HCT116 (cell line): ENCODE data around the gene FAM193B. TPM values are rescaled to one million over a fixed set of nuclear protein-coding genes. Genes with fewer than 3 reads are reported as not detected.
A peak's percentile ranks its signal among the peaks of the same experiment; 100 is the strongest.

Source experiments
- ATAC-seq: fragments of 200-7000 bp; cut with Tn5 transposase; 2 replicates; pipeline ENCODE4 v1.9.1; 2020; ENCODE audit warnings: mild to moderate bottlenecking, moderate library complexity
- BruUV-seq: library from RNA; stranded (reverse); fragments of 400-500 nt; replicated peaks from 2 replicates; lab custom pipeline; 2021; lab: Mats Ljungman, UMichigan
- CTCF ChIA-PET: fragments of 300-600 bp; sonication (Branson Sonifier 250); formaldehyde crosslinking; loops from one replicate; lab custom pipeline; 2021; ENCODE audit warnings: antibody characterized with exemption; lab: Charles Lee
- POLR2A ChIA-PET: fragments of 300-600, 350-600 bp; sonication (Branson Sonifier 250); formaldehyde crosslinking; loops from one replicate; lab custom pipeline; 2021; ENCODE audit warnings: antibody characterized with exemption; lab: Charles Lee
- RAD21 ChIA-PET, 2 experiments: fragments of 300-600 bp; sonication (Branson Sonifier 250); formaldehyde crosslinking; loops; one replicate each; lab custom pipeline; 2023; ENCODE audit warnings: low total read pairs in 2 of 2; ENCODE audit not compliant: uncharacterized antibody in 2 of 2, unreplicated experiment in 2 of 2, low non-redundant PET in 1 of 2; lab: Charles Lee
- DNase-seq: peaks from one replicate; pipeline ENCODE4 v3.0.0-alpha.2; 2010; ENCODE audit warnings: low read depth, low spot score
- H2AFZ ChIP-seq: fragments of 200-600 bp; shearing (Covaris generic), sonication (generic); 2 replicates; pipeline ENCODE4 v1.6.1; 2017; ENCODE audit warnings: low read depth, mixed run types, mixed read lengths, antibody characterized with exemption, low read length; ENCODE audit not compliant: poor library complexity, severe bottlenecking
- H3K27ac ChIP-seq: 2 replicates; pipeline ENCODE4 v1.5.1; 2012; ENCODE audit warnings: low read depth, low read length
- H3K27me3 ChIP-seq: fragments of 200-600 bp; sonication (generic); 2 replicates; pipeline ENCODE4 v1.6.1; 2016; ENCODE audit warnings: mixed run types, low read length, mixed read lengths; ENCODE audit not compliant: insufficient read depth
- H3K36me3 ChIP-seq, 2 experiments: fragments of 200-500 bp in 1 of 2; fragments of 200-600 bp in 1 of 2; sonication (Bioruptor generic) in 1 of 2; sonication (generic) in 1 of 2; 2 replicates each; pipeline versions ENCODE4 v1.5.1 to v1.6.1; 2014 to 2016; ENCODE audit warnings: low read length in 2 of 2, inconsistent platforms in 1 of 2, mixed read lengths in 1 of 2, mixed run types in 1 of 2; ENCODE audit not compliant: insufficient read depth in 2 of 2, control insufficient read depth in 1 of 2
- H3K4me1 ChIP-seq, 2 experiments: fragments of 200-600 bp in 1 of 2; sonication (generic) in 1 of 2; 2 replicates each; pipeline versions ENCODE4 v1.5.1 to v1.6.1; 2012 to 2017; ENCODE audit warnings: low read length in 2 of 2, inconsistent platforms in 1 of 2, mild to moderate bottlenecking in 1 of 2, mixed read lengths in 1 of 2, mixed run types in 1 of 2, moderate library complexity in 1 of 2; ENCODE audit not compliant: insufficient read depth in 2 of 2, control insufficient read depth in 1 of 2
- H3K4me2 ChIP-seq: fragments of 200-600 bp; sonication (generic); 2 replicates; pipeline ENCODE4 v1.6.1; 2017; ENCODE audit warnings: mixed run types, low read length, mixed read lengths
- H3K4me3 ChIP-seq, 2 experiments: fragments of 200-600 bp in 1 of 2; sonication (generic) in 1 of 2; replicated peaks in 1 of 2; 2 replicates each; pipeline ENCODE4 v1.5.1; 2011 to 2016; ENCODE audit warnings: low read length in 2 of 2, control low read depth in 1 of 2, low read depth in 1 of 2, mild to moderate bottlenecking in 1 of 2, mixed read lengths in 1 of 2, mixed run types in 1 of 2
- H3K79me2 ChIP-seq: fragments of 200-600 bp; sonication (generic); 2 replicates; pipeline ENCODE4 v1.6.1; 2017; ENCODE audit warnings: mild to moderate bottlenecking, mixed run types, low read length, moderate library complexity, mixed read lengths; ENCODE audit not compliant: insufficient read depth
- H3K9ac ChIP-seq: fragments of 200-600 bp; sonication (generic); 2 replicates; pipeline ENCODE4 v1.6.1; 2016; ENCODE audit warnings: low read length, mixed read lengths
- H3K9me2 ChIP-seq: fragments of 200-600 bp; sonication (generic), shearing (Covaris generic); 2 replicates; pipeline ENCODE4 v1.6.1; 2017; ENCODE audit warnings: mixed run types, mild to moderate bottlenecking, moderate library complexity; ENCODE audit not compliant: insufficient read depth
- H3K9me3 ChIP-seq, 2 experiments: fragments of 200-500 bp in 1 of 2; fragments of 200-600 bp in 1 of 2; sonication (Bioruptor generic) in 1 of 2; sonication (generic) in 1 of 2; 2 replicates each; pipeline ENCODE4 v1.6.1; 2014 to 2017; ENCODE audit warnings: low read length in 2 of 2, mixed read lengths in 2 of 2, inconsistent platforms in 1 of 2, low read depth in 1 of 2, mild to moderate bottlenecking in 1 of 2, mixed run types in 1 of 2, moderate library complexity in 1 of 2; ENCODE audit not compliant: control insufficient read depth in 1 of 2, insufficient read depth in 1 of 2
- H4K20me1 ChIP-seq: fragments of 200-600 bp; sonication (generic), shearing (Covaris generic); 2 replicates; pipeline ENCODE4 v1.6.1; 2017; ENCODE audit warnings: mixed run types, mild to moderate bottlenecking, moderate library complexity; ENCODE audit not compliant: insufficient read depth
- CEBPB ChIP-seq: IDR thresholded peaks from 2 replicates; pipeline ENCODE4 v1.6.1; 2012; ENCODE audit warnings: low read depth
- POLR2AphosphoS5 ChIP-seq: IDR thresholded peaks from 2 replicates; pipeline ENCODE4 v1.6.1; 2011; ENCODE audit warnings: mild to moderate bottlenecking, low read depth, low read length, moderate library complexity
- intact Hi-C: fragments of 100-400 bp; cut with micrococcal nuclease; formaldehyde crosslinking; loops from 2 replicates; pipeline ENCODE4 v1.10.0; 2022
- total RNA-seq: library from RNA; stranded (reverse); gene quantifications from one replicate; pipeline ENCODE4 v1.2.1, GENCODE V29; 2021; ENCODE audit not compliant: unreplicated experiment
- TF ChIP-seq, protein P1 (sequence below), 3 experiments: fragments of 200-600 bp in 1 of 3; sonication (generic) in 1 of 3; IDR thresholded peaks in 2 of 3; conservative IDR thresholded peaks in 1 of 3; 2 replicates each; pipeline ENCODE4 v1.5.1; 2012 to 2017; ENCODE audit warnings: low read depth in 2 of 3, low read length in 2 of 3, antibody characterized with exemption in 1 of 3, borderline replicate concordance in 1 of 3, control low read depth in 1 of 3, mild to moderate bottlenecking in 1 of 3, mixed read lengths in 1 of 3, mixed run types in 1 of 3, moderate library complexity in 1 of 3; ENCODE audit not compliant: insufficient read depth in 1 of 3

The FAM193B gene
- total RNA-seq, 1 experiment from 2014 or later, result 54.0 TPM

DNA sequence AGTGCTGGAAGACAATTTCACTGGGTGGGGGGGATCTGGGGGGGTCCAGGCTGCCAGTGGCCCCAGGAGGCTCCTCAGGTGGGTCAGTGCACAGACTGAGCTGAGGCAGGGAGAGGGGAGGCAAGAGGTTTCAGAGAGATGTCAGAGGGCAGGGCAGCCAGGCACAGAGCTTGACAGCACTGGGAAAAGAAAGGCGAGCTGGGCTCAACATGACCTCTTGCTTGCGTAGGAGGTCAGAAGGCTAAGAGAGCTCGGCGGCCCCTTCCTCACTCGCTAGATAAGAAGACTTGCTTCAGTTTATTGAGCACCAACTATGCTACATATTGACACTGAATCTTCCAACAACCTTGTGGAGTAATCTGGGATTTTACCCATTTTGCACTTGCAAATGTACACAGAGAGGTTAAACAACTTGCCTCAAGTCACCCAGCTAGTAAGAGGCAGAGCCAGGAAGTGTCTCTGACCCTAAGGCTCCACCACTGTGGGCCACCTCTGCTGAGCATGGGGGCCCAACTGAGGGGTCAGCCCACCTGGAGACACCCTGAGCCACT is 60.5 kb downstream of the FAM193B start:
- ChIA-PET POLR2A (interaction anchor here (1.3 to 6.4 kb wide), 3 partner anchors 15 to 46 kb away, joined by 3 to 54 read pairs (median 7); no protein-coding TSS in a partner anchor), CTCF (interaction anchor here (1.2 to 4.1 kb wide), 5 partner anchors 18 to 184 kb away, joined by 3 to 28 read pairs (median 4); no protein-coding TSS in a partner anchor), RAD21 (interaction anchor here in 1 of 2 experiments (0.6 kb wide), 1 partner anchor 17 kb away, joined by 3 read pairs; no protein-coding TSS in a partner anchor)
- Histone ChIP-seq H2AFZ (no peak overlapping the region), H3K27me3 (no peaks in the 10 kb centered on the region), H3K4me3 (peak overlapping the region; percentile 88 to 89), H3K4me1 (peaks cover 35 to 69% of the 10 kb centered on the region in 2 experiments), H3K36me3 (peaks cover 5 to 29% of the 10 kb centered on the region in 2 experiments; a peak in 3 of 4 replicates), H3K27ac (peak overlapping the region; percentile 96), H3K9ac (peak overlapping the region; percentile 94), H4K20me1 (peaks cover 11% of the 10 kb centered on the region; the same call in 1 of the 2 replicates), H3K79me2 (peaks cover 67% of the 10 kb centered on the region), H3K9me3 (no peaks in the 10 kb centered on the region), H3K4me2 (peak overlapping the region; percentile 99), H3K9me2 (no peaks in the 10 kb centered on the region)
- ATAC-seq (no peak), DNase-seq (no peak)
- intact Hi-C loops, result no loop called here
- TF ChIP-seq CEBPB, result no peak
- no TSS peak for BruUV-seq

DNA sequence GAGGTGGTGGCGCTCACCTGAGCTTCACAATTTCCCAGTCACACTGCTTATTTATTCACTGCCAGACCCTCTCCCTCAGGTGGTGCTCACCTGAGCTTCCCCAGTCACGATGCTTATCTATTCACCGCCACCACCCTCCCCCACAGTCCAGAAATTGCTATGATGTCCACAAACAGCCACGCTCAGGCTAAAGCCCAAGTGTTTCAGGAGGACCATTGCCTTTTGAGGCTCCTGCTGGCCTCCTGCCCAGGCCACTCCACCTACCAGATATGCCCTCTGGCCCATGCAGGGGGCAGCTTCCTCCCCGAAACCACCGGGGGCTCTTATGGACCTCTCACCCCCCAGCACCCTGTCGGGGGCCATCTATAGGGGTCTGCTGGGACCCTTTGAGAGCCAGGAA is 61.5 kb downstream of the FAM193B start:
- BruUV-seq, result no TSS peak
- Histone ChIP-seq H3K4me3 (no peak overlapping the region), H3K9me2 (no peaks in the 10 kb centered on the region), H3K27me3 (no peaks in the 10 kb centered on the region), H3K9ac (no peak overlapping the region), H3K9me3 (no peaks in the 10 kb centered on the region), H4K20me1 (peaks cover 11% of the 10 kb centered on the region; the same call in 1 of the 2 replicates), H3K27ac (peak overlapping the region; percentile 96), H3K4me2 (no peak overlapping the region; the same call in 1 of the 2 replicates), H2AFZ (no peak overlapping the region), H3K4me1 (peaks cover 31 to 61% of the 10 kb centered on the region in 2 experiments), H3K79me2 (peaks cover 68% of the 10 kb centered on the region), H3K36me3 (peaks cover 8 to 37% of the 10 kb centered on the region in 2 experiments; a peak in 3 of 4 replicates)
- 0 out of 2 replicates have a peak, but pooled peaks have one; percentile 14 for TF ChIP-seq POLR2AphosphoS5
- TF ChIP-seq, protein P1, sequence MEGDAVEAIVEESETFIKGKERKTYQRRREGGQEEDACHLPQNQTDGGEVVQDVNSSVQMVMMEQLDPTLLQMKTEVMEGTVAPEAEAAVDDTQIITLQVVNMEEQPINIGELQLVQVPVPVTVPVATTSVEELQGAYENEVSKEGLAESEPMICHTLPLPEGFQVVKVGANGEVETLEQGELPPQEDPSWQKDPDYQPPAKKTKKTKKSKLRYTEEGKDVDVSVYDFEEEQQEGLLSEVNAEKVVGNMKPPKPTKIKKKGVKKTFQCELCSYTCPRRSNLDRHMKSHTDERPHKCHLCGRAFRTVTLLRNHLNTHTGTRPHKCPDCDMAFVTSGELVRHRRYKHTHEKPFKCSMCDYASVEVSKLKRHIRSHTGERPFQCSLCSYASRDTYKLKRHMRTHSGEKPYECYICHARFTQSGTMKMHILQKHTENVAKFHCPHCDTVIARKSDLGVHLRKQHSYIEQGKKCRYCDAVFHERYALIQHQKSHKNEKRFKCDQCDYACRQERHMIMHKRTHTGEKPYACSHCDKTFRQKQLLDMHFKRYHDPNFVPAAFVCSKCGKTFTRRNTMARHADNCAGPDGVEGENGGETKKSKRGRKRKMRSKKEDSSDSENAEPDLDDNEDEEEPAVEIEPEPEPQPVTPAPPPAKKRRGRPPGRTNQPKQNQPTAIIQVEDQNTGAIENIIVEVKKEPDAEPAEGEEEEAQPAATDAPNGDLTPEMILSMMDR (IDR thresholded peaks at IDR 0.05 in 2 of 3, conservative IDR thresholded peaks at IDR 0.05 in 1 of 3; ENCODE audit: borderline replicate concordance in 1 of 3, insufficient read depth in 1 of 3, low read depth in 2 of 3, low read length in 2 of 3), result no peak
- ChIA-PET POLR2A (interaction anchor here (6.4 kb wide), 1 partner anchor 14 kb away, joined by 54 read pairs; no protein-coding TSS in a partner anchor), RAD21 (no interaction called here), CTCF (interaction anchor here (0.6 to 1.3 kb wide), 2 partner anchors 8 to 36 kb away, joined by 3 read pairs; no protein-coding TSS in a partner anchor)
- ATAC-seq, result no peak
- no peak for DNase-seq
- intact Hi-C loops, result no loop called here
